Measurements from ENCODE around the gene RAD23B.

DNA sequence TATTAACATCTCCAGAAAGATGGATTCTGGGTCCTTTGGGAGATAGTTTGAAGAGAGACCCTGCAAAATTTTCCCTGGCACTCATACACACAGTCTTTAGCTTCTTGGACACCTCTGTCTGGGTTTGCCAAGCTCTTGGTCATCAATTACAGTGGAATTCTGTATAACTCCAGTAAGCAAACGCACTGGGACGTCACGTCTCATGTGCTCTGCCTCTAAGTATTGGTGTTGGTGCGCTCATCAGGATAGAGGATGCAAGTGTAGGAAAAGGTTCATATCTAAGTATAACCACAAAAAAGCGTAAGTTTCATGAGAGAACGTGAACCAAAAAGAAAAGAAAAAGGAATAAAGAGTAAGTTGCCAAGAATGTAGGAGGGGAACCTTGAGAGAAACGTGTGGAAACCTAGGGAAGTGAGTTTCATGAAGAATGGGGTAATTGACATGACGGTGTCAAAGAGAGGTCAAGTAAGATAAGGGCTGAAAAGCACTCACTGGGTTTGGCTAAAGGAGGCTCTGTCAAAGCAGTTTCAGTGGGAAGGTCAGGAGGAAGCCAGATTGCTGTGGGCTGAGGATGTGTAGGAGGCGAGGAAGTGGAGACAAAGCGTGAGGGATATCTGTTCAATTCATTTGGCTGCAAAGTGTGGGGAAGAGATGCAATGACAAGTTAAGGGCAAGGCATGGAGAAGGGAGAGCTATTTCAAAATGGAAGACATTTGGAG, 92.7 kb downstream of the RAD23B start:
- no peak for TF ChIP-seq SPI1 (IDR thresholded peaks at IDR 0.05; ENCODE audit: borderline replicate concordance, low read depth)
- TF ChIP-seq, protein P1, sequence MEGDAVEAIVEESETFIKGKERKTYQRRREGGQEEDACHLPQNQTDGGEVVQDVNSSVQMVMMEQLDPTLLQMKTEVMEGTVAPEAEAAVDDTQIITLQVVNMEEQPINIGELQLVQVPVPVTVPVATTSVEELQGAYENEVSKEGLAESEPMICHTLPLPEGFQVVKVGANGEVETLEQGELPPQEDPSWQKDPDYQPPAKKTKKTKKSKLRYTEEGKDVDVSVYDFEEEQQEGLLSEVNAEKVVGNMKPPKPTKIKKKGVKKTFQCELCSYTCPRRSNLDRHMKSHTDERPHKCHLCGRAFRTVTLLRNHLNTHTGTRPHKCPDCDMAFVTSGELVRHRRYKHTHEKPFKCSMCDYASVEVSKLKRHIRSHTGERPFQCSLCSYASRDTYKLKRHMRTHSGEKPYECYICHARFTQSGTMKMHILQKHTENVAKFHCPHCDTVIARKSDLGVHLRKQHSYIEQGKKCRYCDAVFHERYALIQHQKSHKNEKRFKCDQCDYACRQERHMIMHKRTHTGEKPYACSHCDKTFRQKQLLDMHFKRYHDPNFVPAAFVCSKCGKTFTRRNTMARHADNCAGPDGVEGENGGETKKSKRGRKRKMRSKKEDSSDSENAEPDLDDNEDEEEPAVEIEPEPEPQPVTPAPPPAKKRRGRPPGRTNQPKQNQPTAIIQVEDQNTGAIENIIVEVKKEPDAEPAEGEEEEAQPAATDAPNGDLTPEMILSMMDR (IDR thresholded peaks at IDR 0.05; ENCODE audit: insufficient read depth, low read length) = no peak

Measured in HL-60 (cell line).